Transverse colon (tissue), 4 donors: ENCODE data around the gene PHPT1.

Experiments used
- EP300 ChIP-seq: sonication (generic); formaldehyde crosslinking; IDR thresholded peaks from one replicate; pipeline ENCODE4 v1.6.1; 2017; ENCODE audit warnings: antibody characterized with exemption, low read depth
- POLR2A ChIP-seq: fragments of 450-650 bp; IDR thresholded peaks from one replicate; pipeline ENCODE4 v1.6.1; 2016; ENCODE audit warnings: antibody characterized with exemption, mild to moderate bottlenecking, moderate library complexity
- POLR2AphosphoS5 ChIP-seq, 3 donors: sonication (generic); formaldehyde crosslinking; IDR thresholded peaks; one replicate each; pipeline ENCODE4 v1.6.1; 2016; ENCODE audit warnings: antibody characterized with exemption in 3 of 3
- TF ChIP-seq, protein P1 (sequence below), 5 experiments: fragments of 200-600 bp in 3 of 5; fragments of 450-650 bp in 2 of 5; sonication (generic) in 3 of 5; IDR thresholded peaks; 1 replicate in 2 of 5; 2 replicates in 3 of 5; pipeline ENCODE4 v1.5.1; 2016 to 2017; ENCODE audit warnings: antibody characterized with exemption in 5 of 5, inconsistent platforms in 3 of 5, mild to moderate bottlenecking in 2 of 5, moderate library complexity in 1 of 5

DNA sequence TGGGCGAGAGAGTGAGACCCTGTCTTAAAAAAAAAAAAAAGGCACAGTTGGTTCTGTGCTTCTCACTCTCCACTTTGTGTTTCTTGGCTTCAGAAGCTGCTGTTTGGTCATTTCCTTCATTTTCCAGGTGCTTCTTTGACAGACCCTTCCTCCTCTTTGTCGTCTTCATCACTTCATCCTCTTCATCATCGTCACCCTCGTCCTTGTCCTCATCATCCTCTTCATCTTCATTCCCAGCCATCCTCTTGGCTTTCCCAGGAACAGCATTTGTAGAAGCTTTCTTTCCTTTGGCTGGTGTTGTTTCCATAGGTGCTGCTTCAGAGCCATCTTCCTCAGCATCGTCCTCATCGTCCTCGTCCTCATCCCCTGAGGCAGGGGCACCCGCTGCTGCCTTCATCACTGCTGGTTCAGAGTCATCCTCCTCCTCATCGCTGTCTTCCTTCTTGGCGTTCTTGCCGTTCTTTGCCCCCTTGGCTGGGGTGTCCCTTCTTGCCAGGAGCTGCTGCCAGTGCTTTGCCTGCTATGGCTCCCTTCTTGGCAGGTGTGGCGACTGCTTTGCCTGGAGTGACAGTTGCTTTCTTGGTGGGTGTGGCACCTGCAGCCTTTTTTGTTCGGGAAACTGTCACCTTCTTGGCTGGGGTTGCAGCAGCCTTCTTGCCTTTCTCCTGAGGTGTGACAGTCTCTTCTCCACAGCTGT is 34.3 kb upstream of the PHPT1 start:
- TF ChIP-seq, protein P1, sequence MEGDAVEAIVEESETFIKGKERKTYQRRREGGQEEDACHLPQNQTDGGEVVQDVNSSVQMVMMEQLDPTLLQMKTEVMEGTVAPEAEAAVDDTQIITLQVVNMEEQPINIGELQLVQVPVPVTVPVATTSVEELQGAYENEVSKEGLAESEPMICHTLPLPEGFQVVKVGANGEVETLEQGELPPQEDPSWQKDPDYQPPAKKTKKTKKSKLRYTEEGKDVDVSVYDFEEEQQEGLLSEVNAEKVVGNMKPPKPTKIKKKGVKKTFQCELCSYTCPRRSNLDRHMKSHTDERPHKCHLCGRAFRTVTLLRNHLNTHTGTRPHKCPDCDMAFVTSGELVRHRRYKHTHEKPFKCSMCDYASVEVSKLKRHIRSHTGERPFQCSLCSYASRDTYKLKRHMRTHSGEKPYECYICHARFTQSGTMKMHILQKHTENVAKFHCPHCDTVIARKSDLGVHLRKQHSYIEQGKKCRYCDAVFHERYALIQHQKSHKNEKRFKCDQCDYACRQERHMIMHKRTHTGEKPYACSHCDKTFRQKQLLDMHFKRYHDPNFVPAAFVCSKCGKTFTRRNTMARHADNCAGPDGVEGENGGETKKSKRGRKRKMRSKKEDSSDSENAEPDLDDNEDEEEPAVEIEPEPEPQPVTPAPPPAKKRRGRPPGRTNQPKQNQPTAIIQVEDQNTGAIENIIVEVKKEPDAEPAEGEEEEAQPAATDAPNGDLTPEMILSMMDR (IDR thresholded peaks at IDR 0.05): no peak
- TF ChIP-seq POLR2AphosphoS5 (IDR thresholded peaks at IDR 0.05) (no peak), POLR2A (no peak), EP300 (no peak)
